ENCODE results near the gene PRPS2.

PRPS2 gene

GRCh38 chrX:12819222-12819621 lies 28.0 kb downstream of the PRPS2 start:
- DNase-seq, result no peak

DNA sequence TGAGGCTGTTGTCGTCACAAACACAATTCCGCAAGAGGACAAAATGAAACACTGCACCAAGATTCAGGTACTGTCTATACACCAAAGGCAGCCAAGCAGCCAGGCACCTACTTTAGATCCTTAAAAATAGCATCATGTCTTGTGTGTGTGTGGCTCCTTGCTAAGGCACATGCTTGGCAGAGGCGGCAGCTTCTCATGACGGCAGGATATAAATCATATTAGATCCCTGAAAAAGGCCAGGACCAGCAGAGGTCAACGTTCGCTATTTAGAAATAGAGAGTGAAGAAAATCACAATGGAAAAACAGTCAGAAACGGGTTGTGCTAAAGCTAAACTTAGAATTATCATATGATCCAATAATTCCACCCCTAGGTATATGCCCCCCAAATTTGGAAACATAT lies 29.5 kb downstream of the PRPS2 start:
- DNase-seq, result no peak

- no peak for DNase-seq
Measured at GRCh38 chrX:12824944-12825343, 33.7 kb downstream of the PRPS2 start.

GRCh38 chrX:12825801-12826200 lies 34.6 kb downstream of the PRPS2 start:
- no peak for DNase-seq

GRCh38 chrX:12843061-12843667 lies 52.0 kb downstream of the PRPS2 start:
- DNase-seq, result no peak

- DNase-seq, result no peak
Measured at GRCh38 chrX:12843668-12844279, 52.6 kb downstream of the PRPS2 start.

DNA sequence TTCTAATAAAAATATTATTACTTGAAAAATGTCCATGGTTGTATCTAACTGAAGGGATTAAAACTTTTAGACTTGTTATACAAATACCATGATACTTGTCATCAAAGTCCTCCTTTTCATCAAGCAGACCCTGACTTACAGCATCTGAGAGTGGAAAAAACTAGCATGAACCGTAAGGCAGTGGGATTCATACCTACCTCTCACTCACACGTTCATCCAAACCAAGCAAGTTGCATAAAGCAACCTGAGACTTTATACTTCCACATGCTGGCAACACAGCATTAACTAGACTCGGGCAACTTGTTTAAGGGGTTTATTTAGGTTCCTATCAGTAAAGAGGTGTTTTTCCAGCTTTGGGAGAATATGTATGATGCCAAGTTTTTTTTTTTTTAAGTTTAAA lies 53.1 kb downstream of the PRPS2 start:
- no peak for DNase-seq

GRCh38 chrX:12865359-12865758 lies 74.1 kb downstream of the PRPS2 start:
- DNase-seq, result no peak

GRCh38 chrX:12866451-12867377 lies 75.5 kb downstream of the PRPS2 start, which contains the start of gene TLR7:
TLR7 (plus strand) TSS chrX:12867072; CDS start chrX:12867579, 507 bp downstream.
- DNase-seq, result no peak

DNA sequence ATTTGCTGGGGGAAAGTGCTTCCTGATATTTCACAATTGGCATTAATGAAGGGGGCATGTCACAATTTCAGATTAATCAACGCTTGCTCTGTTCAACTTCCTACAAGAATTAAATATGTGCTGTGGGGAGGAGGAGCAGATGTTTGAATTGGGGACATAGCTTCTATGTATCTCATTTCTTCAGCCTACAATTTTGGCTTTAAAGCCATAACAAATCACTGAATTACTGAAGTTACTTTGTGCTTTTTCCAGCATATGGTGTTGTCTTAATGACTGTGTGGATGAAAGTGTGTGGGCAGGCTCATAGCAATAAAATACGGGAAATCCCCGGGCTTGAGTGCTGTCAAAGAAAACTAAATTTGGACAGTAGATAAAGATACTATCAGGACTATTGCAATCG lies 76.5 kb downstream of the PRPS2 start:
- no peak for DNase-seq

GRCh38 chrX:12868747-12869146 lies 77.5 kb downstream of the PRPS2 start:
- no peak for DNase-seq

DNA sequence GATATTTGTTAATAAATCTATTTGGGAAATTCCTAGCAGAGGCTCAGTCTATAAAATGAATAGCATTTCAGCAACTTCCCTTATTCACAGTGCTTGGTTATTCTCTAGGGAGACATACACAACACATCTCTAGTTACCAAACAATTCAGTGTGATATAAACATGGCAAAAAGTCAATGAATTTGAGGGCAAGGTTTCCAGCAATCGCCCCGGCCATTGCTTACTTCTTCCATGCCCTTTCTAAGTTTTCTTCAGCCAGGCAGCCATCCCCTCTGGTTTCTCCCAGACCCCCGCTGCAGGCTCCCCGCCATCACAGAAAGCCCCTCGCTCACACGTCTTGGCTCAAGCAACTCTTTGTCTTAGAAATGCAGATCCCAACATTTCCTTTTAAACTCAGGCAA lies 80.0 kb downstream of the PRPS2 start:
- DNase-seq, result no peak

DNA sequence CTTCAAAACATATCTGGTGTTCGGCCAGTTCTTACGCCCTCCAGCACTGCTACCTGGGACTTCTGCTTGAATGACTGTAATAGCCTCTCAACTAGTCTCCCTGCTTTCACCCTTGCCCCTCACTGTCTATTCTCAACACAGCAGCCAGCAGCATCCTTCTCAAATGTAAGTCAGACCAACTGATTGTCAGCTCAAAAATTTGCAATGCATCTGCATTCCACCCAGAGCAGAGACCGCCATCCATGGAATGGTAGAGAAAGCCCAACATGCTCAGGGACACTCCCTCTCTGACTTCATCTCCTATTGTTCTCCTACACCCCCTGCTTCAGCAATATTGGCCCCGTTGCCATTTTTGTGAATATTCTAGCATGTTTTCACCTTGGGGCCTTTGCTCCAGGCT lies 81.5 kb downstream of the PRPS2 start:
- no peak for DNase-seq
